ENCODE measurements around the gene TLR4. TPM values are rescaled to one million over a fixed set of nuclear protein-coding genes. Genes with fewer than 3 reads are reported as not detected.

TLR4 gene
- total RNA-seq, 1 experiment from 2014 or later = 7.3 TPM

- no peaks in the 10 kb centered on the region for H3K9me2 ChIP-seq (replicated peaks; ENCODE audit: insufficient read depth, low read length)
- H3K36me3 ChIP-seq (ENCODE audit: insufficient read depth, low read length) = no peaks in the 10 kb centered on the region
- no peak overlapping the region for H3K9ac ChIP-seq (ENCODE audit: low read length)
- no peak overlapping the region for H2AFZ ChIP-seq (ENCODE audit: low read length)
- no peak overlapping the region for H3K4me2 ChIP-seq (ENCODE audit: low read depth, low read length, poor library complexity, severe bottlenecking)
- peaks cover 19% of the 10 kb centered on the region for H3K4me1 ChIP-seq (ENCODE audit: low read length)
- H3K4me3 ChIP-seq (ENCODE audit: low read length) = no peak overlapping the region
- no peaks in the 10 kb centered on the region for H3K27me3 ChIP-seq (ENCODE audit: low read length)
- no peaks in the 10 kb centered on the region for H3K9me3 ChIP-seq (ENCODE audit: low read length)
- no peak overlapping the region for H3K27ac ChIP-seq (ENCODE audit: low read length)
- H4K20me1 ChIP-seq (ENCODE audit: insufficient read depth, low read depth, low read length) = no peaks in the 10 kb centered on the region
- H3K79me2 ChIP-seq (ENCODE audit: low read length) = no peaks in the 10 kb centered on the region
- peak; percentile 43 for DNase-seq
Observed at GRCh38 chr9:117678871-117679270, 25.3 kb upstream of the TLR4 start.

GRCh38 chr9:117679416-117679815 lies 24.8 kb upstream of the TLR4 start:
- Histone ChIP-seq H3K9ac (ENCODE audit: low read length) (no peak overlapping the region), H3K27ac (ENCODE audit: low read length) (no peak overlapping the region), H3K27me3 (ENCODE audit: low read length) (no peaks in the 10 kb centered on the region), H3K36me3 (ENCODE audit: insufficient read depth, low read length) (no peaks in the 10 kb centered on the region), H3K9me3 (ENCODE audit: low read length) (no peaks in the 10 kb centered on the region), H3K79me2 (ENCODE audit: low read length) (no peaks in the 10 kb centered on the region), H3K9me2 (replicated peaks; ENCODE audit: insufficient read depth, low read length) (no peaks in the 10 kb centered on the region), H4K20me1 (ENCODE audit: insufficient read depth, low read depth, low read length) (no peaks in the 10 kb centered on the region), H3K4me3 (ENCODE audit: low read length) (no peak overlapping the region), H3K4me1 (ENCODE audit: low read length) (peaks cover 19% of the 10 kb centered on the region), H2AFZ (ENCODE audit: low read length) (0 out of 2 replicates have a peak overlapping the region, but pooled peaks have one; percentile 24), H3K4me2 (ENCODE audit: low read depth, low read length, poor library complexity, severe bottlenecking) (peak overlapping the region; percentile 33)
- no peak for DNase-seq

- H3K4me3 ChIP-seq (ENCODE audit: low read length) = no peak overlapping the region
- no peaks in the 10 kb centered on the region for H3K36me3 ChIP-seq (ENCODE audit: insufficient read depth, low read length)
- no peak for DNase-seq
- H3K9ac ChIP-seq (ENCODE audit: low read length) = no peak overlapping the region
- no peaks in the 10 kb centered on the region for H3K27me3 ChIP-seq (ENCODE audit: low read length)
- no peaks in the 10 kb centered on the region for H3K9me3 ChIP-seq (ENCODE audit: low read length)
- H4K20me1 ChIP-seq (ENCODE audit: insufficient read depth, low read depth, low read length) = no peaks in the 10 kb centered on the region
- H3K4me2 ChIP-seq (ENCODE audit: low read depth, low read length, poor library complexity, severe bottlenecking) = no peak overlapping the region
- H3K79me2 ChIP-seq (ENCODE audit: low read length) = no peaks in the 10 kb centered on the region
- H2AFZ ChIP-seq (ENCODE audit: low read length) = no peak overlapping the region
- peaks cover 19% of the 10 kb centered on the region for H3K4me1 ChIP-seq (ENCODE audit: low read length)
- H3K9me2 ChIP-seq (replicated peaks; ENCODE audit: insufficient read depth, low read length) = no peaks in the 10 kb centered on the region
- no peak overlapping the region for H3K27ac ChIP-seq (ENCODE audit: low read length)
Observed at GRCh38 chr9:117681888-117682287, 22.3 kb upstream of the TLR4 start.

- no peak for DNase-seq
- no peaks in the 10 kb centered on the region for H3K9me3 ChIP-seq (ENCODE audit: low read length)
- H2AFZ ChIP-seq (ENCODE audit: low read length) = no peak overlapping the region
- no peaks in the 10 kb centered on the region for H3K27me3 ChIP-seq (ENCODE audit: low read length)
- no peak overlapping the region for H3K4me3 ChIP-seq (ENCODE audit: low read length)
- no peaks in the 10 kb centered on the region for H4K20me1 ChIP-seq (ENCODE audit: insufficient read depth, low read depth, low read length)
- H3K4me2 ChIP-seq (ENCODE audit: low read depth, low read length, poor library complexity, severe bottlenecking) = no peak overlapping the region
- H3K79me2 ChIP-seq (ENCODE audit: low read length) = no peaks in the 10 kb centered on the region
- H3K4me1 ChIP-seq (ENCODE audit: low read length) = peaks cover 8% of the 10 kb centered on the region
- no peaks in the 10 kb centered on the region for H3K36me3 ChIP-seq (ENCODE audit: insufficient read depth, low read length)
- no peaks in the 10 kb centered on the region for H3K9me2 ChIP-seq (replicated peaks; ENCODE audit: insufficient read depth, low read length)
- no peak overlapping the region for H3K27ac ChIP-seq (ENCODE audit: low read length)
- no peak overlapping the region for H3K9ac ChIP-seq (ENCODE audit: low read length)
Observed at GRCh38 chr9:117682955-117683710, 21.1 kb upstream of the TLR4 start.

- Histone ChIP-seq H3K4me3 (ENCODE audit: low read length) (no peak overlapping the region), H3K4me1 (ENCODE audit: low read length) (peaks cover 1% of the 10 kb centered on the region)
Observed at GRCh38 chr9:117687532-117687931, 16.7 kb upstream of the TLR4 start.

GRCh38 chr9:117691367-117691766 lies 12.8 kb upstream of the TLR4 start:
- H4K20me1 ChIP-seq (ENCODE audit: insufficient read depth, low read depth, low read length) = no peaks in the 10 kb centered on the region
- H3K9me3 ChIP-seq (ENCODE audit: low read length) = no peaks in the 10 kb centered on the region
- no peaks in the 10 kb centered on the region for H3K79me2 ChIP-seq (ENCODE audit: low read length)
- H3K4me3 ChIP-seq (ENCODE audit: low read length) = no peak overlapping the region
- no peaks in the 10 kb centered on the region for H3K36me3 ChIP-seq (ENCODE audit: insufficient read depth, low read length)
- peaks cover 14% of the 10 kb centered on the region for H3K4me1 ChIP-seq (ENCODE audit: low read length)
- no peak overlapping the region for H3K27ac ChIP-seq (ENCODE audit: low read length)
- no peak overlapping the region for H2AFZ ChIP-seq (ENCODE audit: low read length)
- no peaks in the 10 kb centered on the region for H3K9me2 ChIP-seq (replicated peaks; ENCODE audit: insufficient read depth, low read length)
- H3K27me3 ChIP-seq (ENCODE audit: low read length) = no peaks in the 10 kb centered on the region
- no peak for DNase-seq
- no peak overlapping the region for H3K4me2 ChIP-seq (ENCODE audit: low read depth, low read length, poor library complexity, severe bottlenecking)
- no peak overlapping the region for H3K9ac ChIP-seq (ENCODE audit: low read length)

More at GRCh38 chr9:117687532-117687931, 16.7 kb upstream of the TLR4 start:
- no peaks in the 10 kb centered on the region for H4K20me1 ChIP-seq (ENCODE audit: insufficient read depth, low read depth, low read length)
- no peak overlapping the region for H3K9ac ChIP-seq (ENCODE audit: low read length)
- H3K79me2 ChIP-seq (ENCODE audit: low read length) = no peaks in the 10 kb centered on the region
- DNase-seq = no peak
- H3K36me3 ChIP-seq (ENCODE audit: insufficient read depth, low read length) = no peaks in the 10 kb centered on the region
- H3K27me3 ChIP-seq (ENCODE audit: low read length) = no peaks in the 10 kb centered on the region
- H3K9me3 ChIP-seq (ENCODE audit: low read length) = no peaks in the 10 kb centered on the region
- no peak overlapping the region for H3K27ac ChIP-seq (ENCODE audit: low read length)
- no peak overlapping the region for H3K4me2 ChIP-seq (ENCODE audit: low read depth, low read length, poor library complexity, severe bottlenecking)
- H2AFZ ChIP-seq (ENCODE audit: low read length) = no peak overlapping the region
- no peaks in the 10 kb centered on the region for H3K9me2 ChIP-seq (replicated peaks; ENCODE audit: insufficient read depth, low read length)

- Histone ChIP-seq H4K20me1 (ENCODE audit: insufficient read depth, low read depth, low read length) (no peaks in the 10 kb centered on the region), H3K9me2 (replicated peaks; ENCODE audit: insufficient read depth, low read length) (no peaks in the 10 kb centered on the region), H3K36me3 (ENCODE audit: insufficient read depth, low read length) (no peaks in the 10 kb centered on the region), H3K27me3 (ENCODE audit: low read length) (no peaks in the 10 kb centered on the region), H2AFZ (ENCODE audit: low read length) (no peak overlapping the region), H3K27ac (ENCODE audit: low read length) (no peak overlapping the region), H3K79me2 (ENCODE audit: low read length) (no peaks in the 10 kb centered on the region), H3K9me3 (ENCODE audit: low read length) (no peaks in the 10 kb centered on the region), H3K9ac (ENCODE audit: low read length) (no peak overlapping the region), H3K4me3 (ENCODE audit: low read length) (no peak overlapping the region), H3K4me1 (ENCODE audit: low read length) (peaks cover 14% of the 10 kb centered on the region), H3K4me2 (ENCODE audit: low read depth, low read length, poor library complexity, severe bottlenecking) (no peak overlapping the region)
- DNase-seq = no peak
Observed at GRCh38 chr9:117696154-117696553, 8.0 kb upstream of the TLR4 start.

- Histone ChIP-seq H3K9me2 (replicated peaks; ENCODE audit: insufficient read depth, low read length) (no peaks in the 10 kb centered on the region), H3K9ac (ENCODE audit: low read length) (no peak overlapping the region), H3K4me2 (ENCODE audit: low read depth, low read length, poor library complexity, severe bottlenecking) (no peak overlapping the region), H3K27me3 (ENCODE audit: low read length) (no peaks in the 10 kb centered on the region), H3K4me1 (ENCODE audit: low read length) (peaks cover 14% of the 10 kb centered on the region), H2AFZ (ENCODE audit: low read length) (no peak overlapping the region), H3K9me3 (ENCODE audit: low read length) (no peaks in the 10 kb centered on the region), H3K36me3 (ENCODE audit: insufficient read depth, low read length) (no peaks in the 10 kb centered on the region), H4K20me1 (ENCODE audit: insufficient read depth, low read depth, low read length) (no peaks in the 10 kb centered on the region), H3K4me3 (ENCODE audit: low read length) (no peak overlapping the region), H3K79me2 (ENCODE audit: low read length) (no peaks in the 10 kb centered on the region), H3K27ac (ENCODE audit: low read length) (no peak overlapping the region)
- DNase-seq = no peak
Observed at GRCh38 chr9:117697046-117697445, 7.2 kb upstream of the TLR4 start.
